Natural killer cell treated with Interleukin-12 subunit alpha and Interleukin-12 subunit beta and Interleukin-15 and Interleukin-18, amount 100 ng/mL, for 72 hours (primary cell): ENCODE measurements around the gene MAPK8IP1. TPM values are rescaled to one million over a fixed set of nuclear protein-coding genes. Genes with fewer than 3 reads are reported as not detected.

Source experiments
- ATAC-seq, 2 donors: fragments of 150-1000 bp; cut with Tn5 transposase in 1 of 2; sonication (Bioruptor Pico), chemical (Tn5 transposase) in 1 of 2; 2 replicates each; pipeline ENCODE4 v1.10.0; 2021
- DNase-seq: peaks from one replicate; pipeline ENCODE4 v3.0.0; 2022; ENCODE audit warnings: low spot score
- H3K27ac Mint-ChIP-seq, 2 donors: 1 replicate in 1 of 2; 2 replicates in 1 of 2; pipeline ENCODE4 v1.8.0; 2022; ENCODE audit warnings: mixed read lengths in 2 of 2, mild to moderate bottlenecking in 1 of 2, moderate library complexity in 1 of 2
- H3K27me3 Mint-ChIP-seq, 2 donors: 1 replicate in 1 of 2; 2 replicates in 1 of 2; pipeline ENCODE4 v1.8.0; 2022; ENCODE audit warnings: mixed read lengths in 2 of 2
- H3K36me3 Mint-ChIP-seq: one replicate; pipeline ENCODE4 v1.8.0; 2022; ENCODE audit warnings: mixed read lengths
- H3K4me1 Mint-ChIP-seq, 2 donors: 1 replicate in 1 of 2; 2 replicates in 1 of 2; pipeline ENCODE4 v1.8.0; 2022; ENCODE audit warnings: low read depth in 2 of 2, mixed read lengths in 2 of 2, mild to moderate bottlenecking in 1 of 2
- H3K4me3 Mint-ChIP-seq: one replicate; pipeline ENCODE4 v1.8.0; 2022; ENCODE audit warnings: mixed read lengths
- H3K9me3 Mint-ChIP-seq: 2 replicates; pipeline ENCODE4 v1.8.0; 2022; ENCODE audit warnings: mixed read lengths
- total RNA-seq, 2 donors: library from RNA; stranded (reverse); gene quantifications; one replicate each; pipeline ENCODE4 v1.2.3, GENCODE V29; 2022

MAPK8IP1 gene
- total RNA-seq, 2 donors from 2014 or later = 2.0 to 3.4 TPM

- H3K36me3 Mint-ChIP-seq = no peaks in the 10 kb centered on the region
- no peak for ATAC-seq
Observed at GRCh38 chr11:45933846-45934579, 48.6 kb downstream of the MAPK8IP1 start.

GRCh38 chr11:45934580-45935318 lies 49.3 kb downstream of the MAPK8IP1 start:
- ATAC-seq = no peak

More at GRCh38 chr11:45933846-45934579, 48.6 kb downstream of the MAPK8IP1 start:
- peaks cover 14 to 17% of the 10 kb centered on the region in 2 donors for H3K4me1 Mint-ChIP-seq
- H3K4me3 Mint-ChIP-seq = no peak overlapping the region
- no peaks in the 10 kb centered on the region for H3K27me3 Mint-ChIP-seq
- H3K9me3 Mint-ChIP-seq = no peaks in the 10 kb centered on the region
- no peak for DNase-seq
- no peak overlapping the region for H3K27ac Mint-ChIP-seq

GRCh38 chr11:45935349-45936064 lies 50.1 kb downstream of the MAPK8IP1 start:
- no peak for ATAC-seq
- Mint-ChIP-seq H3K4me3 (no peak overlapping the region), H3K4me1 (peaks cover 5 to 8% of the 10 kb centered on the region in 2 donors), H3K9me3 (no peaks in the 10 kb centered on the region), H3K36me3 (no peaks in the 10 kb centered on the region), H3K27me3 (no peaks in the 10 kb centered on the region), H3K27ac (no peak overlapping the region)
- DNase-seq = no peak

More at GRCh38 chr11:45934580-45935318, 49.3 kb downstream of the MAPK8IP1 start:
- Mint-ChIP-seq H3K27me3 (no peaks in the 10 kb centered on the region), H3K36me3 (no peaks in the 10 kb centered on the region), H3K27ac (no peak overlapping the region), H3K4me3 (no peak overlapping the region), H3K4me1 (peaks cover 13 to 15% of the 10 kb centered on the region in 2 donors), H3K9me3 (no peaks in the 10 kb centered on the region)
- DNase-seq = no peak

- DNase-seq (no peak), ATAC-seq (no peak)
- Mint-ChIP-seq H3K36me3 (no peaks in the 10 kb centered on the region), H3K9me3 (no peaks in the 10 kb centered on the region), H3K4me3 (no peak overlapping the region), H3K27me3 (no peaks in the 10 kb centered on the region), H3K27ac (no peak overlapping the region), H3K4me1 (peaks cover under 1% of the 10 kb centered on the region in 2 donors)
Observed at GRCh38 chr11:45936511-45937054, 51.1 kb downstream of the MAPK8IP1 start.

GRCh38 chr11:45937916-45938315 lies 52.5 kb downstream of the MAPK8IP1 start:
- ATAC-seq = no peak

GRCh38 chr11:45939836-45940235 lies 54.4 kb downstream of the MAPK8IP1 start:
- no peak overlapping the region for H3K4me3 Mint-ChIP-seq
- no peak overlapping the region for H3K27ac Mint-ChIP-seq
- DNase-seq (no peak), ATAC-seq (no peak)
- H3K27me3 Mint-ChIP-seq = no peaks in the 10 kb centered on the region
- H3K9me3 Mint-ChIP-seq = no peaks in the 10 kb centered on the region
- peaks cover 6% of the 10 kb centered on the region for H3K36me3 Mint-ChIP-seq
- peaks cover 0 to 3% of the 10 kb centered on the region in 2 donors for H3K4me1 Mint-ChIP-seq

More at GRCh38 chr11:45937916-45938315, 52.5 kb downstream of the MAPK8IP1 start:
- Mint-ChIP-seq H3K4me1 (peaks cover 0 to 3% of the 10 kb centered on the region in 2 donors), H3K36me3 (no peaks in the 10 kb centered on the region), H3K4me3 (no peak overlapping the region), H3K9me3 (no peaks in the 10 kb centered on the region), H3K27ac (no peak overlapping the region), H3K27me3 (no peaks in the 10 kb centered on the region)
- DNase-seq = no peak

- no peak for ATAC-seq
- no peak for DNase-seq
- Mint-ChIP-seq H3K36me3 (peaks cover 18% of the 10 kb centered on the region), H3K27ac (no peak overlapping the region), H3K4me3 (no peak overlapping the region), H3K4me1 (peaks cover 0 to 3% of the 10 kb centered on the region in 2 donors), H3K9me3 (no peaks in the 10 kb centered on the region), H3K27me3 (no peaks in the 10 kb centered on the region)
Observed at GRCh38 chr11:45941285-45941684, 55.8 kb downstream of the MAPK8IP1 start.

- ATAC-seq (no peak), DNase-seq (no peak)
- Mint-ChIP-seq H3K27me3 (no peaks in the 10 kb centered on the region), H3K27ac (no peak overlapping the region), H3K4me3 (no peak overlapping the region), H3K4me1 (peaks cover 0 to 3% of the 10 kb centered on the region in 2 donors), H3K36me3 (peaks cover 18% of the 10 kb centered on the region), H3K9me3 (no peaks in the 10 kb centered on the region)
Observed at GRCh38 chr11:45942381-45942780, 56.9 kb downstream of the MAPK8IP1 start.

- ATAC-seq = no peak
- Mint-ChIP-seq H3K4me1 (peaks cover 0 to 3% of the 10 kb centered on the region in 2 donors), H3K27me3 (no peaks in the 10 kb centered on the region), H3K36me3 (peaks cover 27% of the 10 kb centered on the region), H3K4me3 (no peak overlapping the region), H3K27ac (peak overlapping the region in 1 of 2 donors; percentile 19), H3K9me3 (no peaks in the 10 kb centered on the region)
- no peak for DNase-seq
Observed at GRCh38 chr11:45945397-45945999, 60.0 kb downstream of the MAPK8IP1 start.

- no peaks in the 10 kb centered on the region for H3K4me1 Mint-ChIP-seq
- no peak overlapping the region for H3K27ac Mint-ChIP-seq
- no peak for ATAC-seq
- no peaks in the 10 kb centered on the region for H3K27me3 Mint-ChIP-seq
- H3K4me3 Mint-ChIP-seq = no peak overlapping the region
- no peak for DNase-seq
- H3K9me3 Mint-ChIP-seq = no peaks in the 10 kb centered on the region
- H3K36me3 Mint-ChIP-seq = peaks cover 27% of the 10 kb centered on the region
Observed at GRCh38 chr11:45947885-45948284, 62.4 kb downstream of the MAPK8IP1 start.

GRCh38 chr11:45948356-45948755 lies 62.9 kb downstream of the MAPK8IP1 start:
- Mint-ChIP-seq H3K36me3 (peaks cover 27% of the 10 kb centered on the region), H3K4me1 (no peaks in the 10 kb centered on the region), H3K27ac (no peak overlapping the region), H3K4me3 (no peak overlapping the region), H3K9me3 (no peaks in the 10 kb centered on the region), H3K27me3 (no peaks in the 10 kb centered on the region)
- no peak for ATAC-seq
- DNase-seq = no peak

- peaks cover 20% of the 10 kb centered on the region for H3K36me3 Mint-ChIP-seq
- H3K27ac Mint-ChIP-seq = no peak overlapping the region
- H3K27me3 Mint-ChIP-seq = no peaks in the 10 kb centered on the region
- ATAC-seq (no peak), DNase-seq (no peak)
- no peak overlapping the region for H3K4me3 Mint-ChIP-seq
- H3K4me1 Mint-ChIP-seq = no peaks in the 10 kb centered on the region
- no peaks in the 10 kb centered on the region for H3K9me3 Mint-ChIP-seq
Observed at GRCh38 chr11:45949992-45950407, 64.5 kb downstream of the MAPK8IP1 start.
